ENCODE data around the gene MSX2.

Gene MSX2

DNA sequence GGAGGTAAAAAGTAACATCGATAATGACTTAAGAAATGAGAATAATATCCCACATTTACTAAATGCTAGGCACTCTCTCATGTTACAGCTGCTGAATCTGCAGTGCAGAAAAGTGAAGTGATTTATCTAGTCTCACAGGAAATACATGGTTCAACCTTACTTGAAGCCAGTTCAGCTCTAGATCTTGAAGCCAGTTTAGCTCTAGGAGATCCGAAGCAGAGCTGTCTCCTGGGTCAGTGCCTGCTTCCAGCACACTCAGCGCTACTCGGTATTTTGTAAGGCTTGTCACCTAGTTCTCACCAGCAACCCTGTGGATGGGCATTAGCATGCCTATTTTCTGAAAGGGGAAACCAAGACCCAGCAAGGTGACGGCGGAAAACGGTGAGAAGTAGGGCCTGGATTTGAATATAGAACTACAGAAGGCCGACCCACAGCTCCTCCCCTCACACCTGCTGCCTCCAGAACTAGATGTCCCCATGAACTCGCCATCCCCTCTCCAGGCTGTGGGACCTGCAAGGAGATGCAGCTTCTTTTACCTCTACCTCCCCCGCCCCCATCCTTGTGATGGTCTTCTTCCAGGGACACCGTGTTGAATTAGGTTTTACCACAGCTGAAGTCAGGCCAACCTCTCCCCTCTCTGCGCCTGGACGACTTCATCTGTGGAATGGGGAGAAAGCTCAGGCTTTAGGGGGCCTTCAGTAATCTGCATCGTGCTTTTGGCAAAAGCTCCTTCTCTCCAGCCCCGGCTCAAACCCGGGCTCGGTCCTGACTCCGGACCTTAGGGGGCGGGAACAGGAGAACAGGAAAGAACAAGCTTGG is 4.4 kb upstream of the MSX2 start:
- no peak for DNase-seq

DNA sequence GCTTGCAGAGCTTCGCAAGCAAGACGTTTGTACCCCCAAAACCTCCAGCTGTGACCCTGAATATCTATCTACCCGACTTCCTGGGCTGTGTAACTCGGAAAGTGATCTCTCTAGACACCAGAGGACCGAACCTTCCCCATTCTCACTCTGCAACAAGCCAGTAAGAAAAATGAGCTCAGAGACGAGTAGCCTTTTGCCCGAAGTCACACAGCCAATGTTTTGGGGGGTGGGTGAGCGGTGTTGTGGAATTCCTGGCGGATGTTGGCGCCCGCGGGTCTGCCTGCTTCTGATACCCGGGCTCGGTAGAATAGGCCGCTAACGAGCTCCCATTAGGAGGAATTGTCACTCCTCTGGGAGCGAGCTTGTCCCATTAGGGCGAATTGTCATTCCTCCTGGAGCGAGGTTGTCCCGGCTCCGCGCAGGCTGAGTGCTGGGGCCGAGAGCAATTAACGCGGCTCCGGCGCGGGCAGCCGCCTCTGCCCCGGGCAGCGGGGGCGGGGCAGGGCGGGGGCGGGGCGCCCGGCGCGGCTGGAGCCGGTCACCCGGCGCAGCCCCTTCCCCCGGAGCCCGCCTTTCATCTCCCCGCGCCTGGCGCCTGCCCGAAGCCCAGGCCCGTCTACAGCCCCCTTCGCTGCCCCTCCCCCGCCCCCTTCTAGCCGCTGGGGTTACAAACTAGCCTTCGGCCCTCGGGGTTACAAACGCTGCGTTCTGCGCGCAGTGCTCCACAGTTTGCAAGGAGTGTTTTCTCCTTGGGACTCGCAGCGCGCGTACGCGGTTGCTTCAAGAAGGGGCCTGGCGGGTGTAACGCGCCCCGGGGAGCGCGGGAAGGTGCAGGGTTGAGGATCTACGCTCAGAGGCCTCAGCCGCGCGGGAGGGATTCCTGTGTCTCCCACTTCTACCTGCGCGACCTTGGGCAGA is 3.5 kb upstream of the MSX2 start:
- DNase-seq, result no peak

DNA sequence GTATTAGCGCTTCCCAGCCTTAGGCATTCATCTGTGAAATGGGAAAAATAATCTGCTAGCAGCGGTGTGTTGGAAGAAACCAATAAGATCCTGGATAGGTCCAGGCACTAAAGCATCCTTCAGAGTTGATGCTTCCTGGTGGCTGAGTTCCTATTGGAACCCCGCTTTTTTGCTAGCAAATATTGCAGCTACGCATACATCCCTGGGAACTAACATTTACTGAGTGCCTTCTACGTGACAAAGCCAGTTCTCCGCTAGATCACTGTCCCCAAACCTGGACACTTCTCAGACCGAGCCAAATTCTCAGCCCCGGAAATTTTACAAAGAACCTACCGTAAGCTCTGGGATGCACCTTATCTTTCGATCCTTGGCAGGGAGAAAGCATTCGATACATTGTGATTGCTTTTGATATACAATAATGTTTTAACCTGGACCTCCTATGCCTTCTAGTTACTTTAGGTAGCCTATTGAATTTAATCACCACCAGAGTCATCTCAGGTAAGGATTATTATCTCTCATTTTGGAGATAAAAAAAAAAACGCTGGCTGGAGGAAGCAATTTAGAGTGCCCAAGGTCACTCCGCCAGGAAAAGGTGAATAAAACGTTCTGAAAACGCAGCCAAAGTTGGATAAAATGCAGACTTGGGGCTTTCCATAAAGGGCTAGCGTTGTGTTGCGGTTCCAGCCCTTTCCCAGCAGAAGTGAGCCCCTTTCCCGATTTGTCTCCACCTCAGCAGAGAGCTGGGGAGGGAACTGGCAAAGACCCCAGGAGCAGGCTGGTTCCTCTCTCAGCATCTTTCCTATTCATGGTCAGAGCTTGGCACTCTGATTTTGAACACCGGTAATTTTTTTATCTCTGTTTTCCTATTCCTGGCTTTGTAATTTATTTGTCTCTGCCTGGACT is 2.6 kb upstream of the MSX2 start:
- DNase-seq, result no peak

DNA sequence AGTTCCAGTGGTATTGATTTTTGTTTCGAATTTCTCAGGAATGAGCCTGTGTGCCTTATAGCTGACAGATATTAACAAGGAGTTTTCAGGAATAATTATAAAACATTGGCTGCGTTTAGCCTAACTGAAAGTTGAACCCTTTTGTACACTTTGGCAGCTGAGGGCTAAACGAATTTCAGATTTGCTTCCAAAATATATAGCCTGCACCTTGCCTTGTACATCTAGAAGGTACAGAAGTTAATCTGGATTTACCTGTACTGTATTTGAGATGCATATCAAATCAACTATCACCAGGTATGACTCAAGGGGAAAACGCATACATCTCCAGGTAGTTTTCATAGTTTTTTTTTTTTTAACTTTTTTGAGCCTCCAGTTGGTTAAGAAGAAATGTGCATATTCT is 1.9 kb upstream of the MSX2 start:
- no peak for DNase-seq

DNA sequence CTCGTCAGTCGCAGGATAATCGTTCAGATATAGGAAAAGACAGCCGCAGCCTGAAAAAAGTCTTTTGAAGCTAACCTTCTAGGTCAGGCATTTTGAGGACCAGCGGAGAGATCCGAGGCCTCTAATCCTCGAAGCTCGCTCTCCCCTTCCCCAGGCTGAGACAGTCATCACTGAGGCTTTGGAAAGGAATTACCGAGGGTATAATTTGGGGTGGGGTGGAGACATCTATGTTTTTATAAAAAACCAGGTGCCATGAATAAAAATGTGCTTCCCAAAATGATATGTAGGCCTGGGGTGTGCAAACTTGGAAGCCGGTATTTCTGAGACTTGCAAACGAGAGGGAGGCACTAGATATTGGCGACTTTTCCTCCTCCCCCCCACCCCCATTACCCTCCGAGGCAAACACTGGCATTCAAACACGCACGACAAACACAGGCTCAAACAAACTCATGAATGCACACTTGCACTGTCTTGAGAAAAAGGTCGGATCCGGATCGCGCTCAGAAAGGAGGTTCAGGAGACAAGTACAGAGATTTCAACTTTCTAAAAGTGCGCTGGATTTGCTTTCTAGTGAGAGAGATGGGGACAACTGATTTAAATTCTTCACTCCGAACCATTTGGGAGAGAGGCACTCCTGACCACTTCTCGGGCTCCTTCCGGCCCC is 935 bp upstream of the MSX2 start:
- DNase-seq, result no peak

DNA sequence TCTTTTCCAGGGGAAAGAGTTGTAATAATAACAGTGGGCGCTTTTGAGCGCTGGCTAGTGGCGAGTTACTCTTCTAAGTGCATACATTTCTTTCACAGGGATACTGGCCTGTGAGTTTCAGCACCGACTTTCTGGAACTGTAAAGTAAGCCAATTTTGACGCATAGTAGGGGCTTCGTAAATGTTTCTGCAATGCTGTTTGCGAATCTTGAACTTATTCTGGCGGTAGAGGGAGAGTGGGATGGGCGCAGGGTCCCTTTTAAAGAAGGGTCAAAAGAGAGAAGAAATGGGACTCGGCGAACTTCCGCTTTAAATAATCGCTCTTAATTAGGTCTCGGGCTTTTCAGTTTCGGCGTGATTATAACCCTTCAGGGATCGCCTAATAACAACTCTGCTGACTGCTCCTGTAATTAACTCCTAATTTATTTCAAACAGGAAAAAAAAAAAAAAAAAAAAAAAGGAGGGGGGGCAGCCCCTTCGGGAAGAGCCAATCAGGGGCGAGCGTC is 351 bp upstream of the MSX2 start:
- DNase-seq, result no peak

DNA sequence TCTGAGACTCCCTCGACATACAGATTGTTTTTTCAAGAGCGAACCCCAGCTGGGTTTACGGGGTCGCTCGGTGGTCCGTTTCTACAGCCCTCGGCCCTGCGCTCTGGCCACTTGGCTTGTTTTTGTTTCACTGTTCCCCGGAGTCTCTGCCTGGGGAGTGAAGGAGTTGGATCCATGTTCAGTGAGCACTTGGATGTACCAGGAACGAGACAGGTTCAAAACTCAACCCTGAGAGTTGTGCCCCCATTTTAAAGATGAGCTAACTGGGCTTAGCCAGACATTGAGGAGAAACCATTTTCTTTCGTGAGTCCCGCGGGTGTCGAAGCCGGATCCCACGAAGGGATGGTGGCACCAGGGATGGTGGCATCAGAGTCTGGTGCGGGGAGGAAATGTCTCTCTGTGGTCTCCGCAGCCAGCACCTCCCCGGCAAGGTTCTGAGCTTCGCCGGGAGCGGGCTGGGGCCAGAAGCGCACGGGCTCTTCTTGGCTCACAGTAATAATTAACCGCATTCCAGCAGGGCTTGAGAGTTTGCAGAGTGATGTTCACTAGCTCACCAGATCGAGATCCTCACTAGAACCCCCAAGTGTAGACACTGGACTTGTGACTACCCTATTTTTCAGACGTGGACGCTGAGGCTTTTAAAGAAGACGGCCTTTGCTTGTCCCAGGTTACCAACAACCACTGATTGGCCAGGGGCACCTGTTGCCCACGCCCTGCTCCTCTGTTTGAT is 1.0 kb downstream of the MSX2 start:
- DNase-seq, result no peak

DNA sequence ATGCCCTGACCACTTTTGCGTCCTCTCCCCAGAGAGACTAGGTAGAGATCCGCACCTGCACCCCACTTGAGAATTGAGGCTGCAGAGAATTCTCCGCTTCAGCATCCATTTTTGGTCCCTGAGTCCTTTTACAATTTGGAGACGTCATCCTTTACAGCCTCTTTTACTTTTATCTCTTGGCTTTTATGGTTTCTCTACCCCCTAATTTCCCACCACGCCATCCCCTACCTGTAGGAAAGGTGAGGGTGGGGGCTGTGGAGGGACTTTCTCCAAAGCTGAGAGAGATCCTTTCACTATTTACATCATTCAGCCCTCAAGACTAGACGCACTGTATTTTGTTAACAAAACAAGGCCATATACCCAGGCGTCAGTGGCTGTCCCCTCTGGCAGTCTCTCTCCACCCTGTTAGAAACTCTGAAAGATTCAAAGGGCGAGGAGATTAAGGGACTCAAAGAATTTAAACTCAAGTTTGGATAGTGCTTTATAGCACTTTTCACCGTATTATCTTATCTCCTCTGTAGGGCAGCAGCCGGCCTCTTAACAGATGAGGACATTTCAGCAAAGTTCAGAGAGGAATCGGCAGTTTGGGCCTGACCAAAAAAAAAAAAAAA is 1.7 kb downstream of the MSX2 start:
- DNase-seq, result no peak

DNA sequence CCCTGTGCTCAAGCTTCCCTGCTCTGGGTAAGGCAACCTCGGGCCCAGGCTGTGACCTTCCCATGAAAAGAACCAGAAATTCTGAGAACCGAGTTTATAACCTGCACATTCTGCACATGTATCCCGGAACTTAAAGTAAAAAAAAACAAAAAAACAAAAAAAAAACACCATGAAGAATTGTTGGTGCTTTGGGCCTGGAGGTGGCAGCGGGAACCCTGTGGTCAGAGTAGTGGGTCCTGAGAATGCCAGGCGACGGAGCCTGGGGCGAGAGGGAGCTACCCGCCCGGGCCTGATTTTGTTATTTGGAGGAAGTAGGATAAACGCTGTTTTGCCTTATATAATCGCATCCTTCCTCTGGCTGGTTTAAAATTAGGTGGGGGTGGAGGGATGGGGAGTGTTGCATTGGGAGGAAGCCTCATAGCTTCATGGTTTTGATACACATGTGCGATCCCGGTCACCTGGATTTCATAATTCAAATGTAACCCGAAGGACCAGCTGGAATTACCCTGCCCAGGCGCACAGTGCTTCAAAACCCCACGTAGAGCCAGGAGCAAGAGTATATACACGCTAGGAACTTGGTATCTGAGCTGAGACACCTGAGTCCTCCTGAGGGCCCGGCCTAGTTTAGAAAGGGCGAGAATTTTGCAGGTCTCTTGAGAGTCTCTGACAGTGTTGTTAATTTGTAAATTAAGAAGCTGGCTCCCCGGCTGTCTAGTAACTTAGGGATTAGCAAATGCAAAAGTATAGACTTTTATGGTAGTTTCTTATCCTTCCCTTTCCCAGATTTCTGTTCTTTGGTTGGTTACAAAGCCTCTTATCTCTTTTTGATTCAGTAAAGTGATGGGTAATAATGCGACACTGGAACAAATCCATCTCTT is 2.8 kb downstream of the MSX2 start:
- no peak for DNase-seq

DNA sequence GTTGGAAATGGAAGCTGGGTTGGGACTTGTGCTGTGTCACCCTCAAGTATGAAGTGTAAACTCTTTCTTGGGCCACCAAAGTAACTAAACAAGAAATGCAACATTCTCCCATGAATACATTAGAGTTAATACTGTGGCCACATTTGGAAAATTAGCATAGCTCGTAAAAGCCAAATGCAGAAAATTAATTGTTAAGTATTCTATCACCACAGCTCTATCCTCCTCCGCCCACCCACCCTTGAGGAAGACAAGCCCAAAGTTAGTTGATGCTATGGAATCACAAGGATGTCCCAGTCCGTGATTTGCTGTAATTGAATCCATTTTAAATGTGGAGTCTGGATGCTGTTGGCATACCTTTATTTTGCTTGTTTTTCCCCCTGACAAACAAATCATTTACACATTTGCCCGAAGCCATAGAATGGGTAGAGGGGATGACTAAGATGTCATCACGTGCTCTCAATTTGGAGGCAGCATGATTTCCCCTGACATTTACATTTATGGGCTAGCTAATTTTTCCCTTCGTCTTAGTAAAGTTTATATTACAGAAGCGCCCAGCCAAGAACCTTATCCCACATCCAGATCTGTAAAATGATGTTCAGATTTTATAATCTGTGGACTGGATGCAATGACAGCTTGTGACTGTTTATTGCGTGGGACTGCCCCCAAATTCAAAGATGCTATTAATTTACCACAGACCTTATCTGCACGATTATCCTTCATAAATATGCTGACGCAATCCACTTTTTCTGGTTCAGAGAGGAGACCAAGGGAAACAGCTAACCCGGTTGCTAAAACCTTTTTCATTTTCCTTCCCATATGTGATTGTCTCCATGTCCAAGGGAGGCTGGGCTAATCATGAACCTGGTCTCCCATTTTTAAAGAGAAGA is 3.7 kb downstream of the MSX2 start:
- DNase-seq, result no peak

DNA sequence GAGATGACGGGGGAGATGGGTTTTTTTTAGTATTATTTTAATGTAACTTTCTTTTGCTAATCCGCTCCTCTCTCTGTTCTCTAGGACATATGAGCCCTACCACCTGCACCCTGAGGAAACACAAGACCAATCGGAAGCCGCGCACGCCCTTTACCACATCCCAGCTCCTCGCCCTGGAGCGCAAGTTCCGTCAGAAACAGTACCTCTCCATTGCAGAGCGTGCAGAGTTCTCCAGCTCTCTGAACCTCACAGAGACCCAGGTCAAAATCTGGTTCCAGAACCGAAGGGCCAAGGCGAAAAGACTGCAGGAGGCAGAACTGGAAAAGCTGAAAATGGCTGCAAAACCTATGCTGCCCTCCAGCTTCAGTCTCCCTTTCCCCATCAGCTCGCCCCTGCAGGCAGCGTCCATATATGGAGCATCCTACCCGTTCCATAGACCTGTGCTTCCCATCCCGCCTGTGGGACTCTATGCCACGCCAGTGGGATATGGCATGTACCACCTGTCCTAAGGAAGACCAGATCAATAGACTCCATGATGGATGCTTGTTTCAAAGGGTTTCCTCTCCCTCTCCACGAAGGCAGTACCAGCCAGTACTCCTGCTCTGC is 4.8 kb downstream of the MSX2 start:
- DNase-seq, result no peak

DNA sequence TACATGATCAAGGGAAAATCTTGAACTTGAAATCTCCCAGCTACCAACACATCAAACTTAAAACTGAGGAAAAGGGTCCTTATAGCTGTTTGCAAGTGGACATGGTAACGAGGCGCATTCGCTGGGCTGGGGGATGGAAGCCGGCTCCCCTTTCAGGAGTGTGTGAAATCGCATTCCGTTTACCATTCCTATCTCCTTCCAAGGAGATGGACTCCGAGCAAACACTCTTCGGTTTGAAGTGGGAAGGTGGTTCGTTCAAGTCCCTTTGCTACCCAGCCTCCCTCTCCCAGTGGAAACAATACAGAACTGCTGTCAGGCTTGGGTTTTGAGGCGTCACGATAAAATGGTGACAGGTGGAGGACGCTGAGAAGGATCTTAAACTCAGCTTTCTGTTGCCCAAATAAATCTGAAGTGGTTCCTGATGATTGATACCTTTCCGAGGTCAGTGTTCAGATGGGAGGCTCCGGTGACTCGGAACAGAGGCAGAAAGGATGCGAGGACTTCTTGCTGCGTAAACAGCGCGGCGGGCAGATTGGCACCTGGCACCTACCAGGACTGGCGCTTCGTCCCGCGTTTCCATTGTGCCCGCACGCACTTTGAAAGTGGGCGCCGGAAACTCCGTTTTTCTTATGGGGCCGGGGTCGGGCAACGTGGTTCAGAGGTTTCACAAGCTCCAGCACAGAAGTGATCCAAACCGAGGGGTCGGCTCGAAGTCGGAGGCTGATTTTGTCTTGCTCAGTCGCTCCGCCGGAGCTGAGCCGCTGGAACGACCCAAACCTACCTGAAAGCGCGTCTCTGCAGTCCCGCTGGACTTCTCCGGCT is 7.0 kb downstream of the MSX2 start:
- no peak for DNase-seq

DNA sequence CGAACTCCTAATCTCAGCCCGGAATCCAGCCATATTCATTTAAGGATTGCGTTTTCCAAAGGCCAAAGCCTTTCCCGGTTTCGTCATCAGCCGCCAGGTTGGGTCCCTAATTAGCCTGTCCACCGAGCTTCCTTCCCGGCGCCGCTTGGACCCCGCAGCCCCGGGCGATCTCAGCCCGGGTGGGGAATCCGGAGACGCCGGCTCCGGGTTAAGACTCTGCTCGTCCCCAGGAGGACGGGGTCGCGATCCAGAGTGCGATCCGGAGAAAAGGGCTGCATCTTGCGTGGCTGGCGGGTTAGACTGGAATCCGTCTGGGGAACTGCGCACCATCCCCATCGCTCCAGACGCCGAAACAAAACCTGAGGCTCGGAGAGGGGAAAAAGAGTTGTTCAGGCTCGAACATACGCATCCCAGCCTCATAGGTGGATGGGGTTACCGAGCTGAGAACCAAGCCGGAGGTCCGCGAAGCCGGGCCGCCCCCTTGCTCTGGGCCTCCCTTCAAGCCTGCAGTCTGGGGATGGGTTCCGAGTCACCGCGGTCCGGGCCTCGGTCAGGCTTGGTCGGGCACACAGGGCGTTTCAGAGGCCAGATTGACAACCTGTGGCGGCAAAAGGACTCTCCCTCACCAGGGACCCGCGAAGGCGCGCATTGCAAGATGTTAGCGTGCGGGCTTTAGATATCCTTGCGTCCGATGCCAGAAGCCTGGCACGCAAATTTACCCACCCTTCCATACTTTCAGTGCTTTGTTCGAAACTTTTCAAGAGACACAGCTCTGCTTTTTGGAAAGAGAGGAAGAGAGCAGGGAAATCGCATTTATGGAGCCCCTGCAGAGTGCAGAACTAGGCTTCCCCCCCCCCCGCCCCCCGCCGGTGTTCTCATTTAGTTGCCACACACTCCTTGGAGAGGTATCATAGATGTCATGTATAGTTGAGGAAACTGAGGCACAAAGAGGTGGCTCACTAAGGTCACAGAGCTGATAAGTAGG is 7.9 kb downstream of the MSX2 start:
- DNase-seq, result no peak

DNA sequence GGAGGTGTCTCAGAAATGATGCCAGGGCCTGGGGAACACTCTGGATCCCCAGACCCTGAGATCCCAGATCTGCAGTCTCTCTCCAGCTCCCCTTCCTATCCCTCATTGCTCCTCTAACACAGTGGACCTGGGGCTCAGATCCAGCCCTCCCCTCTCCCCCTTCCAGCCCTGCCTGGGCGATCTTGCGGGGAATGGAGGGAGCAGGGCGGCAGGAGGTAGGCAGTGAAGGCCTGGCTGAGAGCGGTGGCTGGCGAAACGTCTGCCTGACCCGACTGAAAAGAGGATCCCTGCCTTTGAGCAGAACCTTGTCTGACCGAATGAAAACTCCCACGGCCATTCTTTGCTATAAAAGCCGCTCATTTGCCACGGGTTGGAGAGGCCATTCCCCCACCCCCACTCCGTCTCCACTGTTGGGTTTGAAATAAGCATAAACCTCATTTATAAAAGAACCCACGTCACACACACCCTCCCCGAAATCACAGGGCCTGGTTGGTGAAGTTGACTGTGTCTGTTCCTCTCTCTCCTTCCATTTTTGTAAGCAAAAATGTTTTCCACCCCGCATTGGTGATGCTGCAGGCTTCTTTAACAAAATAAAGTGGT is 8.8 kb downstream of the MSX2 start:
- DNase-seq, result no peak

DNA sequence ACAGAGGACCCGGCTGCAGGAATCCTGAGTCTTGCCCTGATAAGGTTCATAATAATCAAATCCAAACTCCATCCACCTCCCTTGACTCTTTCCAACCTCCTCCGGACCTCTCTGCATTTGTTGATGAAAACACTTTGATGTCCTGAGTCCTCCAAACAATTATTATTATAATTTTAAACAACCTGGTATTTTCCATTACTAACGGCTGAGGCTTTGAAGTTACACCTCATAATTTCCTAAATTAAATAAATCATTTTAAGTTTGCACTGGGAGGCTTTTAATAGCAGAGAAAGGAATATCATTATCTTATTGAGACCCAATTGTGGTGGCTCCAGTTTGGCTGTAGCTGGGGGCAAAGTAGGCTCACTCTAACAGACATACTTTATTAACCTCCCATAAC is 9.5 kb downstream of the MSX2 start:
- no peak for DNase-seq
